ENCODE results near the gene ADAM33. TPM values are rescaled to one million over a fixed set of nuclear protein-coding genes. Genes with fewer than 3 reads are reported as not detected.

The ADAM33 gene
- polyA plus RNA-seq, 4 donors: 0.22 to 10.9 (median 3.9) TPM

DNA sequence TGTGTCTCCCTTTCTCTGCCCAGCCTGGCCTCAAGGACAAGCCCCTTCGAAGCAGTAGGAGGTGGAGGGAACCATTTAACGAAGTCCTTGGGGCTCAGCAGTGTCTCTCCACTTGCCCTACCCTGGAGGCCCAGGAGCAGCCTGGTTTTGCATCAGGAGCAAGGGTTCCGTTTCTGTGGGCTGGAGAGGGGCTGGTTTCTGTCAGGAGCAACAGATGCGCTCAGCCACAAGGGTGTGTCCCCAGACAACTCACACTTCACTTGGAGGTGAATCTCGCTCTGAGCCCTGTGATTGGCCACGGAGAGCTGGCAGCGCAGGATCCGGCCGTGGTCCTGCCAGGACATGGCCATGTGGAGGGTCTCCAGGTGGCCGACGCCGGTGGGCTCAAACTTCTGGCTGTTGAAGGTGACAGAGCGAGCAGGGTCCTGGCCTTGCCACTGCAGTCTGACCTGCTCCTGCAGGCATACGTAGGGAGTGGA, 23.7 kb upstream of the ADAM33 start:
- Histone ChIP-seq H3K27me3 (ENCODE audit: control insufficient read depth in 3 of 3, insufficient read depth in 3 of 3, low read length in 3 of 3) (peaks cover 0 to 3% (median 0%) of the 10 kb centered on the region in 3 donors), H3K4me1 (ENCODE audit: control insufficient read depth in 3 of 3, insufficient read depth in 2 of 3, low read depth in 1 of 3, low read length in 2 of 3) (peaks cover 0 to 3% (median 0%) of the 10 kb centered on the region in 3 donors), H3K36me3 (ENCODE audit: control insufficient read depth in 3 of 3, insufficient read depth in 2 of 3, low read depth in 1 of 3, low read length in 3 of 3) (no peaks in the 10 kb centered on the region), H3K9me3 (ENCODE audit: control insufficient read depth in 2 of 2, insufficient read depth in 1 of 2, low read depth in 1 of 2, low read length in 1 of 2) (no peaks in the 10 kb centered on the region), H3K27ac (ENCODE audit: low read depth in 1 of 3, low read length in 2 of 3) (no peak overlapping the region), H3K4me3 (ENCODE audit: low read depth in 1 of 3, low read length in 3 of 3) (no peak overlapping the region)
- WGBS, 3 donors: 80 to 84% (median 82%) methylated on average over 14 of the region's 14 CpGs
- FAIRE-seq: no peak
- DNase-seq: no peak

DNA sequence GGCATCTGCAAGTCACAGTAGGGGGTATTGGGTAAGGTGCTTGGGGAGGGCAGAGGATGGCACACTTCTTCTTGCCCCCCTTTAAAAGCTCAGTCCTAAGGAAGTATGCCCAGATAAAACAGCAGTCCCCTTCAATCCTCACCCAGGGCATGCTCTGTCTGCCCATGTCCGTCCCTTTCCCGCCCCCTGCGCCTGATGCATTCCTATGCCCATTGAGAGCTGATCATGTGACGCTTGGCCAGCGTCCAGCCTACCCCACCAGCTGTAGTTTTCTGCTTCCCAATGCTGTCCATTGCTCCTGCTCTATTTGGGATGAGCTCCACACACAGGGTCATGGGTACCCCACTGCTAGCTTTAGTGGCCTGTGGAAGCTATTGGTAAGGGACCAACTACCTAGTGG, 22.3 kb upstream of the ADAM33 start:
- H3K27me3 ChIP-seq (ENCODE audit: control insufficient read depth in 3 of 3, insufficient read depth in 3 of 3, low read length in 3 of 3): peaks cover 0 to 2% (median 0%) of the 10 kb centered on the region in 3 donors
- no peak for FAIRE-seq
- 73 to 92% (median 74%) methylated on average over 5 of the region's 5 CpGs for WGBS, 3 donors

DNA sequence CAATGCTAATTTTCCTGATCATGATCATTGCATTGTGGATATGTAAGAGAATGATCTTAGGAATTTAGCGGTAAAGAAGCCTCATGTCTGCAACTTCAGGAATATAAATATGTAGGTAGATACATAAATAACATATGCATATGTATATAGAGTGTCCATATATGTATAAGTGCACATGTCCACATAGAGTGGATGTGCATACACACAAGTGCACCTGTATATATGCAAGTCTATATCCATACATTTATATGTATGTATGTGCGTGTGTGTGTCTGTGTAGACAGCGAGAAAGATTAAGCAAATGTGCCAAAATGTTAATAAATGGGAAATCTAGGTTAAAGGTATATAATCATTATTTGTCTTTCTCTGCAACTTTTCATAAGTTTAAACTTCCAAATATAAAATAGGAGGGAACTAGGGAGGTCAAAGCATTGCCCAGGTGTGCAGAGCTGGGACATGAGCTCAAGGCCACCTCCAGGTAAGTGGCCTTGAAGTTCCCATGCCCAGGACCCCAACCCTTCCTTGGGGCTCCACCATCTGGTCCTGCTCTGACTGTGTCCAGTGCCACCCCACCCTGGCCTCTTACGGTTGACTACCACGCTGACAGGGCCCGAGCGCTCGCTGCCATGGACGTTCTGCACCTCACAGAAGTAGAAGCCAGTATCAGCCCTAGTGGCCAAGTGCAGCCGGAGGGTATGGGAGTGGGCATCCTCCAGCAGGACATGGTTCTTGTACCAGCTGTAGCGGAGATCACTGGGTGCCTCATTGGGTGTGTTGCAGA, 21.0 kb upstream of the ADAM33 start:
- Histone ChIP-seq H3K4me3 (ENCODE audit: low read depth in 1 of 3, low read length in 3 of 3) (no peak overlapping the region), H3K36me3 (ENCODE audit: control insufficient read depth in 3 of 3, insufficient read depth in 2 of 3, low read depth in 1 of 3, low read length in 3 of 3) (no peaks in the 10 kb centered on the region), H3K27ac (ENCODE audit: low read depth in 1 of 3, low read length in 2 of 3) (no peak overlapping the region), H3K9me3 (ENCODE audit: control insufficient read depth in 2 of 2, insufficient read depth in 1 of 2, low read depth in 1 of 2, low read length in 1 of 2) (no peaks in the 10 kb centered on the region), H3K4me1 (ENCODE audit: control insufficient read depth in 3 of 3, insufficient read depth in 2 of 3, low read depth in 1 of 3, low read length in 2 of 3) (no peaks in the 10 kb centered on the region), H3K27me3 (ENCODE audit: control insufficient read depth in 3 of 3, insufficient read depth in 3 of 3, low read length in 3 of 3) (peaks cover 0 to 2% (median 0%) of the 10 kb centered on the region in 3 donors)
- 86 to 94% (median 92%) methylated on average over 11 of the region's 11 CpGs for WGBS, 3 donors
- no peak for FAIRE-seq
- DNase-seq: no peak

More for the DNA sequence above, 22.3 kb upstream of the ADAM33 start:
- no peak overlapping the region for H3K27ac ChIP-seq (ENCODE audit: low read depth in 1 of 3, low read length in 2 of 3)
- no peaks in the 10 kb centered on the region for H3K9me3 ChIP-seq (ENCODE audit: control insufficient read depth in 2 of 2, insufficient read depth in 1 of 2, low read depth in 1 of 2, low read length in 1 of 2)
- H3K4me1 ChIP-seq (ENCODE audit: control insufficient read depth in 3 of 3, insufficient read depth in 2 of 3, low read depth in 1 of 3, low read length in 2 of 3): no peaks in the 10 kb centered on the region
- no peaks in the 10 kb centered on the region for H3K36me3 ChIP-seq (ENCODE audit: control insufficient read depth in 3 of 3, insufficient read depth in 2 of 3, low read depth in 1 of 3, low read length in 3 of 3)
- DNase-seq: no peak
- H3K4me3 ChIP-seq (ENCODE audit: low read depth in 1 of 3, low read length in 3 of 3): no peak overlapping the region

DNA sequence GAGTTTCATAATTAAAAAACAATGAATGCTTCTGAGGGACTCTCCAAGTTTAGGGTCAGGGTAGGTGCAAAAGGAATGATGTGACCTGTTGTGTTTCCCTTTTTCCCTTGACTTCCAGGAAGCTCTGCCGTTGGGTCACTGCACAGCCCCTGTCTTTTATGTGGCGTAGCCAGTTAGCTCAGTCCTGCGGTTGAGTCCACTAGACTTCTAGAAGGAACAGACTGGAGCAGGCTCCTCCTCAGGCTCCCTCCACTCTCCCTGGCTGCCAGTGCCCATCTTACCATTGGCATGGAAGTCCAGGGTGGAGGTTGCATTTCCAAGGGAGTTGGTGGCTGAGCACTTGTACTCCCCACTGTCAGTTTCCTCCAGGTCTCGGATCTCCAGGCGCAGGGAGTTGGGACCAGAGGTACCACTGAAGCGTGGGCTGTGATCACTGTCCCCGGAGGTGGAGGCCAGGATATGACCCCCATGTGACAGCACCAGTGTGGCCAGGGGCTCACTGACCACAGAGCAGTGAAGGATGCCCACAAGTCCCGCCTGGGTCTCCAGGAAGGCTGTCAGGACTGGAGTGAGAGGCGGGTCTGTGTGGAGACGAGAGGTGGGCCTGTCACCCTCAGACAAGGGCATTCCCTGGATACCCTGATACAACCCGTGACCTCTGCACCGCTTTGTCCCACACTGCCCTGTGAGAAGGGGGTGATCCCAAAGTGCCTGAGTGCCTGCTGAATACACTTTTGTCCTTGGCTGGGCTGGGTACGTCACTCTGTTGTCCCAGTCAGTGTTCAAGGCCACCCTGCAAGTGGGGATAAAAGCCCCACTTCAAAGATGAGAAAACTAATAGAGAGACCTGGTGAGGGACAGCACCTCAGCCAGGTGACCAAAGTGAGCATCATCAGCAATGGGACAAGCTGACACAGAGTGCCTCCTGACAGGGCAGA, 19.5 kb upstream of the ADAM33 start:
- H3K9me3 ChIP-seq (ENCODE audit: control insufficient read depth in 2 of 2, insufficient read depth in 1 of 2, low read depth in 1 of 2, low read length in 1 of 2): peaks cover 0 to 4% of the 10 kb centered on the region in 2 donors
- H3K4me3 ChIP-seq (ENCODE audit: low read depth in 1 of 3, low read length in 3 of 3): no peak overlapping the region
- 76 to 88% (median 83%) methylated on average over 13 of the region's 13 CpGs for WGBS, 3 donors
- peaks cover 0 to 2% (median 0%) of the 10 kb centered on the region in 3 donors for H3K27me3 ChIP-seq (ENCODE audit: control insufficient read depth in 3 of 3, insufficient read depth in 3 of 3, low read length in 3 of 3)
- FAIRE-seq (no peak), DNase-seq (no peak)
- no peaks in the 10 kb centered on the region for H3K4me1 ChIP-seq (ENCODE audit: control insufficient read depth in 3 of 3, insufficient read depth in 2 of 3, low read depth in 1 of 3, low read length in 2 of 3)
- no peaks in the 10 kb centered on the region for H3K36me3 ChIP-seq (ENCODE audit: control insufficient read depth in 3 of 3, insufficient read depth in 2 of 3, low read depth in 1 of 3, low read length in 3 of 3)
- no peak overlapping the region for H3K27ac ChIP-seq (ENCODE audit: low read depth in 1 of 3, low read length in 2 of 3)

DNA sequence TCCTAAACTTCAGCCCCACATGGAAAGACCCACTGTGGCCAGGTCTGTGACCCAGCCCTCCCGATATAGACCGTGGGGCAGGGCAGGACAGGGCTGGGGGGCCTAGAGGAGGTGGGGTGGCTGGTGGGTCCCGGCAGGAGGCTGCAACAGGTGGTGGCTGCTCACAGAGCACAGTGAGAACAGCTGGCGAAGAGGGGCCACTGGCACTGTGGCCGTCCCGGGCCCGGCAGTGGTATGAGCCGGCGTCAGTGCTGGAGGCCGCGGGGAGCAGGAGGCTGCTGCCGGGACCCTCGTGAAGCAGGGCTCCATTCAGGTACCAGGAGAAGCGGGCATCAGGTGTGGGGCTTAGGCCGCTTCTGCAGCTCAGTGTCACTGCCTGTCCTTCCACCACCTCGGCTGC, 17.2 kb upstream of the ADAM33 start:
- Histone ChIP-seq H3K36me3 (ENCODE audit: control insufficient read depth in 3 of 3, insufficient read depth in 2 of 3, low read depth in 1 of 3, low read length in 3 of 3) (no peaks in the 10 kb centered on the region), H3K4me1 (ENCODE audit: control insufficient read depth in 3 of 3, insufficient read depth in 2 of 3, low read depth in 1 of 3, low read length in 2 of 3) (no peaks in the 10 kb centered on the region), H3K9me3 (ENCODE audit: control insufficient read depth in 2 of 2, insufficient read depth in 1 of 2, low read depth in 1 of 2, low read length in 1 of 2) (peaks cover 0 to 7% of the 10 kb centered on the region in 2 donors), H3K27ac (ENCODE audit: low read depth in 1 of 3, low read length in 2 of 3) (no peak overlapping the region), H3K27me3 (ENCODE audit: control insufficient read depth in 3 of 3, insufficient read depth in 3 of 3, low read length in 3 of 3) (no peaks in the 10 kb centered on the region), H3K4me3 (ENCODE audit: low read depth in 1 of 3, low read length in 3 of 3) (no peak overlapping the region)
- 81 to 90% (median 88%) methylated on average over 14 to 16 of the region's 16 CpGs for WGBS, 3 donors
- DNase-seq (no peak), FAIRE-seq (no peak)

DNA sequence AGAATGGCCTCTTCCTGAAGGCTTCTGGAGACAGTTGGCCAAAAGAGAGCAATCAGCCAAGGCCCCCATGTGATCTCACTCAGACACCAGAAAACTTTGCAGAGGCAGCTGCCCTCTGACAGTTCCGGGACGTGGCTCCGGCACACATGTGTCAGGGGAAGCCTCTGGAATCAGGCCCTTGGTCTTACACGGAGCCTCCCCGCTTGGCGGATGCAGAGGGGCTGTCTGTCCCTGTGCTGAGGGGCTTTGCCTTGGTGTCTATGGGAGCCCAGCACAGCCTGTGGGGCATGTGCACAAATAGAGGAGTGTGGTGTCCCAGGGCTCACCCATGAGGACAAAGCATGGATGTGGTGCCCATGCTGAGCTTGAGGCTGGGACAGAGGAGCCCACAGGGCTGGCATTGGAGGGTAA, 16.8 kb upstream of the ADAM33 start:
- Histone ChIP-seq H3K36me3 (ENCODE audit: control insufficient read depth in 3 of 3, insufficient read depth in 2 of 3, low read depth in 1 of 3, low read length in 3 of 3) (no peaks in the 10 kb centered on the region), H3K4me3 (ENCODE audit: low read depth in 1 of 3, low read length in 3 of 3) (no peak overlapping the region), H3K27me3 (ENCODE audit: control insufficient read depth in 3 of 3, insufficient read depth in 3 of 3, low read length in 3 of 3) (no peaks in the 10 kb centered on the region), H3K27ac (ENCODE audit: low read depth in 1 of 3, low read length in 2 of 3) (no peak overlapping the region), H3K9me3 (ENCODE audit: control insufficient read depth in 2 of 2, insufficient read depth in 1 of 2, low read depth in 1 of 2, low read length in 1 of 2) (peaks cover 0 to 7% of the 10 kb centered on the region in 2 donors), H3K4me1 (ENCODE audit: control insufficient read depth in 3 of 3, insufficient read depth in 2 of 3, low read depth in 1 of 3, low read length in 2 of 3) (no peaks in the 10 kb centered on the region)
- FAIRE-seq (no peak), DNase-seq (no peak)
- WGBS, 3 donors: 73 to 92% (median 82%) methylated on average over 6 of the region's 6 CpGs

DNA sequence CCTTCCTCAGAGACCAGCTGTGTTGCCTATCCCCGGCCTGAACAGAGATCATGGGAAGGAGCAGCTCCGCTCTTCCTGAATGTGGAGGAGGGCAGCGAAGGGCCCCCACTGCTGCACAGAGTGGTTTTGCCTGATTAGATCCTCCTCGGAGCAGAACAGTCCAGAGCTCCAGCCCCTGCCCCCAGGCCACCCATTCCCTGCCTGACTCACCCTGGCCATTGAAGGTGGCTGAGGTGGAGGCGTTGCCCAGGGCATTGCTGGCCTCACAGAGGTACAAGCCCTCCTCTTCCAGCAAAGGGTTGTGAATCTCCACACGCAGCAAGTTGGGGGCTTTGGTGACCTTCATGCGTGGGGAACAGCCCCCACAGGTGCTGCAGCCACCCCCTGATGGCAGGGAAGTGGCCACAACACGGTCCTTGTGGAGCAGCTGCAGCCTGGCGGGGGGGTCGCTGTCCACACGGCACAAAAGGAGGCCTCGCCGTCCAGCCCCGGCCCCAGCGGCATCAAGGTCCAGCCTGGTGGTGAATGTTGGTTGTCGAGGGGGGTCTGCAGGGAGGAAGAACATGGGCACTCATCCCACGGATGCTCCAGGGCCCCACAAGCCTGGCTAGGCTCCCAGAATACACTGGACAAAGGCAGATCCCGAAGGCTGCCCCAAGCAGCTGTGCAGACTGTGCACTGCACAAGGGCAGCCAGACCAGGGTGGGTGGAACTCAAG, 15.9 kb upstream of the ADAM33 start:
- DNase-seq (no peak), FAIRE-seq (no peak)
- Histone ChIP-seq H3K4me1 (ENCODE audit: control insufficient read depth in 3 of 3, insufficient read depth in 2 of 3, low read depth in 1 of 3, low read length in 2 of 3) (no peaks in the 10 kb centered on the region), H3K36me3 (ENCODE audit: control insufficient read depth in 3 of 3, insufficient read depth in 2 of 3, low read depth in 1 of 3, low read length in 3 of 3) (no peaks in the 10 kb centered on the region), H3K4me3 (ENCODE audit: low read depth in 1 of 3, low read length in 3 of 3) (no peak overlapping the region), H3K27me3 (ENCODE audit: control insufficient read depth in 3 of 3, insufficient read depth in 3 of 3, low read length in 3 of 3) (no peaks in the 10 kb centered on the region), H3K9me3 (ENCODE audit: control insufficient read depth in 2 of 2, insufficient read depth in 1 of 2, low read depth in 1 of 2, low read length in 1 of 2) (peaks cover 0 to 7% of the 10 kb centered on the region in 2 donors), H3K27ac (ENCODE audit: low read depth in 1 of 3, low read length in 2 of 3) (no peak overlapping the region)
- WGBS, 3 donors: 76 to 80% (median 76%) methylated on average over 18 of the region's 18 CpGs

Measured in small intestine (tissue), 7 donors.